Parathyroid adenoma (tissue), 2 donors: ENCODE data around the gene ERICH4.
"Not testable (repeated sequence)": the region's sequence is repeated elsewhere in the genome, so short reads cannot be mapped to it uniquely, and the experiment has no call there.

Source experiments
- H2AFZ ChIP-seq: fragments of 300-600 bp; sonication (generic); one replicate; pipeline ENCODE4 v1.7.0; 2017; ENCODE audit warnings: antibody characterized with exemption, mild to moderate bottlenecking
- H3K27ac ChIP-seq: fragments of 300-600 bp; sonication (generic); one replicate; pipeline ENCODE4 v1.7.0; 2017
- H3K27me3 ChIP-seq: fragments of 300-600 bp; sonication (generic); one replicate; pipeline ENCODE4 v1.7.0; 2017; ENCODE audit warnings: low read length; ENCODE audit not compliant: control insufficient read depth, insufficient read depth
- H3K36me3 ChIP-seq: fragments of 300-600 bp; sonication (generic); one replicate; pipeline ENCODE4 v1.7.0; 2017; ENCODE audit warnings: low read length; ENCODE audit not compliant: control insufficient read depth, insufficient read depth
- H3K4me1 ChIP-seq: fragments of 300-600 bp; sonication (generic); one replicate; pipeline ENCODE4 v1.7.0; 2017; ENCODE audit warnings: control low read depth
- H3K4me2 ChIP-seq: fragments of 300-600 bp; sonication (generic); one replicate; pipeline ENCODE4 v1.7.0; 2017; ENCODE audit warnings: low read length
- H3K4me3 ChIP-seq: fragments of 300-600 bp; sonication (generic); one replicate; pipeline ENCODE4 v1.7.0; 2017; ENCODE audit warnings: low read depth, low read length
- H3K79me2 ChIP-seq: fragments of 300-600 bp; sonication (generic); one replicate; pipeline ENCODE4 v1.7.0; 2017; ENCODE audit warnings: control low read depth
- H3K9ac ChIP-seq: fragments of 300-600 bp; sonication (generic); one replicate; pipeline ENCODE4 v1.7.0; 2017; ENCODE audit warnings: mild to moderate bottlenecking
- H3K9me3 ChIP-seq: fragments of 300-600 bp; sonication (generic); one replicate; pipeline ENCODE4 v1.7.0; 2017; ENCODE audit warnings: low read length; ENCODE audit not compliant: control insufficient read depth
- CTCF ChIP-seq: fragments of 300-600 bp; sonication (generic); IDR thresholded peaks from one replicate; pipeline ENCODE4 v1.7.0; 2017; ENCODE audit warnings: antibody characterized with exemption, mild to moderate bottlenecking
- donor health status: primary hyperparathyroidism.

Gene ERICH4

GRCh38 chr19:41433171-41433570 lies 9.8 kb upstream of the ERICH4 start:
- H3K36me3 ChIP-seq, result no peaks in the 10 kb centered on the region
- H3K27me3 ChIP-seq, result no peaks in the 10 kb centered on the region
- H3K79me2 ChIP-seq, result no peaks in the 10 kb centered on the region
- no peak overlapping the region for H3K4me3 ChIP-seq
- peaks cover 9% of the 10 kb centered on the region for H3K4me1 ChIP-seq
- no peaks in the 10 kb centered on the region for H3K9me3 ChIP-seq
- no peak overlapping the region for H3K27ac ChIP-seq
- H3K4me2 ChIP-seq, result no peak overlapping the region
- no peak overlapping the region for H3K9ac ChIP-seq
- no peak for TF ChIP-seq CTCF
- no peak overlapping the region for H2AFZ ChIP-seq

- Histone ChIP-seq H3K27me3 (no peaks in the 10 kb centered on the region), H3K4me2 (no peak overlapping the region), H3K36me3 (no peaks in the 10 kb centered on the region), H2AFZ (no peak overlapping the region), H3K9me3 (no peaks in the 10 kb centered on the region), H3K4me3 (no peak overlapping the region), H3K79me2 (no peaks in the 10 kb centered on the region), H3K9ac (no peak overlapping the region), H3K4me1 (peaks cover 4% of the 10 kb centered on the region), H3K27ac (no peak overlapping the region)
- no peak for TF ChIP-seq CTCF
These were observed 8.5 kb upstream of the ERICH4 start for GRCh38 chr19:41434450-41434849.

- H3K79me2 ChIP-seq, H3K4me3 ChIP-seq, H3K9ac ChIP-seq, H3K36me3 ChIP-seq, H3K9me3 ChIP-seq, H3K4me1 ChIP-seq, H3K27me3 ChIP-seq, H3K4me2 ChIP-seq, H2AFZ ChIP-seq, H3K27ac ChIP-seq: not testable (repeated sequence)
These were observed 7.6 kb upstream of the ERICH4 start for GRCh38 chr19:41435376-41435775.

- H2AFZ ChIP-seq, result no peak overlapping the region
- H3K79me2 ChIP-seq, result no peaks in the 10 kb centered on the region
- H3K9ac ChIP-seq, result no peak overlapping the region
- H3K27me3 ChIP-seq, result no peaks in the 10 kb centered on the region
- no peaks in the 10 kb centered on the region for H3K9me3 ChIP-seq
- TF ChIP-seq CTCF, result no peak
- no peak overlapping the region for H3K4me3 ChIP-seq
- no peak overlapping the region for H3K27ac ChIP-seq
- H3K4me1 ChIP-seq, result peaks cover 3% of the 10 kb centered on the region
- no peaks in the 10 kb centered on the region for H3K36me3 ChIP-seq
- H3K4me2 ChIP-seq, result no peak overlapping the region
These were observed 6.9 kb upstream of the ERICH4 start for GRCh38 chr19:41435936-41436673.

- Histone ChIP-seq H3K4me2 (no peak overlapping the region), H3K27ac (no peak overlapping the region), H3K9me3 (no peaks in the 10 kb centered on the region), H3K4me3 (no peak overlapping the region), H3K27me3 (no peaks in the 10 kb centered on the region), H3K4me1 (no peaks in the 10 kb centered on the region), H3K79me2 (no peaks in the 10 kb centered on the region), H3K9ac (no peak overlapping the region), H2AFZ (no peak overlapping the region), H3K36me3 (no peaks in the 10 kb centered on the region)
- no peak for TF ChIP-seq CTCF
These were observed 6.3 kb upstream of the ERICH4 start for GRCh38 chr19:41436674-41436951.
